Thyroid gland (tissue), 4 donors: ENCODE measurements around the gene DFFB.

ENCODE experiments used
- POLR2A ChIP-seq, 2 donors: fragments of 450-650 bp; IDR thresholded peaks; one replicate each; pipeline ENCODE4 v1.6.1; 2017; ENCODE audit warnings: antibody characterized with exemption in 2 of 2, mild to moderate bottlenecking in 2 of 2, moderate library complexity in 1 of 2
- TF ChIP-seq, protein P1 (sequence below), 6 experiments: fragments of 200-600 bp in 3 of 6; fragments of 450-650 bp in 3 of 6; sonication (generic) in 3 of 6; IDR thresholded peaks; one replicate each; pipeline ENCODE4 v1.5.1; 2016 to 2019; ENCODE audit warnings: antibody characterized with exemption in 6 of 6, mild to moderate bottlenecking in 2 of 6, inconsistent platforms in 1 of 6, moderate library complexity in 1 of 6

- TF ChIP-seq, protein P1, sequence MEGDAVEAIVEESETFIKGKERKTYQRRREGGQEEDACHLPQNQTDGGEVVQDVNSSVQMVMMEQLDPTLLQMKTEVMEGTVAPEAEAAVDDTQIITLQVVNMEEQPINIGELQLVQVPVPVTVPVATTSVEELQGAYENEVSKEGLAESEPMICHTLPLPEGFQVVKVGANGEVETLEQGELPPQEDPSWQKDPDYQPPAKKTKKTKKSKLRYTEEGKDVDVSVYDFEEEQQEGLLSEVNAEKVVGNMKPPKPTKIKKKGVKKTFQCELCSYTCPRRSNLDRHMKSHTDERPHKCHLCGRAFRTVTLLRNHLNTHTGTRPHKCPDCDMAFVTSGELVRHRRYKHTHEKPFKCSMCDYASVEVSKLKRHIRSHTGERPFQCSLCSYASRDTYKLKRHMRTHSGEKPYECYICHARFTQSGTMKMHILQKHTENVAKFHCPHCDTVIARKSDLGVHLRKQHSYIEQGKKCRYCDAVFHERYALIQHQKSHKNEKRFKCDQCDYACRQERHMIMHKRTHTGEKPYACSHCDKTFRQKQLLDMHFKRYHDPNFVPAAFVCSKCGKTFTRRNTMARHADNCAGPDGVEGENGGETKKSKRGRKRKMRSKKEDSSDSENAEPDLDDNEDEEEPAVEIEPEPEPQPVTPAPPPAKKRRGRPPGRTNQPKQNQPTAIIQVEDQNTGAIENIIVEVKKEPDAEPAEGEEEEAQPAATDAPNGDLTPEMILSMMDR (IDR thresholded peaks at IDR 0.05): no peak
- no peak for TF ChIP-seq POLR2A (IDR thresholded peaks at IDR 0.05)
Measured at GRCh38 chr1:3809680-3810079, 47.6 kb upstream of the DFFB start.
